ENCODE data around the gene RSPH1.

Gene RSPH1

DNA sequence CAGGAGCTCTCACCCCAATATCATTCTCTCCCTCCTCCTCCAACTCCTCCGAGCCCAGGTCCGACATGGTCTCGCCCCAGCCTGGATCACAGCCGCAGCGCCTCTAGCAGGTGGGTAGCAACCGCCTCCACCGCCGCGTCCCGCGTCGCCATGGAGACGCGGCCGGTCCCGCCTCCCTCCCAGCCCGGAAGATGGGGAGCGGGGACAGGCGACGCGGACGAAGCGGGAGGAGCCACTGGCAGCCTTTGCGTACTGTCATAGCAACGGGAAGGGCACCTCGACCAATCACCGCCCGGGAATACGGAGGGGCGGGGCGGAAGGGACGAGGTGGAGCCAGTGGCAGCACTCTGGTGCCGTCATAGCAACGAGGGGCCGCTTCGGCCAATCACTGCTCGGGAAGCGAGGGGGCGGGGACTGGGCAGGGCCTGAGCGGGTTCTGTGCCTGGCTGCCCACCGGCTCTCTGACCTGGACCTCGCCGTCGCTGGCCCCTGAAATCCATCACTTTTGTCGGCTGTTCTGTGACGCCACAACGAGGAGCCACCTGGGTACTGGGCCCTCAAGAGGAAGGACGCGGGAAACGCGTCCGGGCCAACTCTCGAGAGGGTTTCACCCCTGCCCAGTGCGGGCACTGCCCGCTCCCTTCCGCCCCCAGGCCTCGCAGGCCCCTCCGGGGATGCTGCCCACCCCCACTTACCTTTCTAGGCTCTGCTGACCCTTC lies at the start of gene RSPH1:
TSS of gene RSPH1 (minus strand) at position 105 of the 719 bp plus-strand sequence. CDS start at position 67, 38 bp downstream.
- DNase-seq (ENCODE audit: low spot score), result peak; percentile 98

- no peak for DNase-seq (ENCODE audit: low spot score)
Measured at GRCh38 chr21:42545745-42546144, 49.7 kb upstream of the RSPH1 start.

GRCh38 chr21:42545317-42545716 lies 49.3 kb upstream of the RSPH1 start:
- no peak for DNase-seq (ENCODE audit: low spot score)

DNA sequence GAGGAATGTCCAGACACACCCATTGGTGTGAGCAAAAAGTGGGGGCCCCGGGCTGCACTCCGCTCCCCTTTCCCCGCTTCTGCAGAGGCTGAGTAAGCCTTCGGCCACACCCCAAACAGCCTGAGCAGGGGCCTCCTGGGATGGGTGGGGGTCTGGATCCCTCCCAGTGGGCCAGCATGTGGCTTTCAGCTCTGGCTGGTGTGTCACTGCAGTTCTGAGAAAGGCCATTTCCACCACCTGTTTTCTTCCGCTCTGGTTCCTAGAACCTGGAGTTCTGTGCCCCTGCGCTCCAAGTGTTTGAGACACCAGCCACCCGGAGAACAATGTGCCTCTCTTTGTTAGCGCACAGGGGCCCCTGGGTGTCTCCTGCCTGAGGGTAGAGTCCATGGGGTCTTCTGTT lies 48.5 kb upstream of the RSPH1 start:
- no peak for DNase-seq (ENCODE audit: low spot score)

- no peak for DNase-seq (ENCODE audit: low spot score)
Measured at GRCh38 chr21:42543106-42543847, 47.3 kb upstream of the RSPH1 start.

DNA sequence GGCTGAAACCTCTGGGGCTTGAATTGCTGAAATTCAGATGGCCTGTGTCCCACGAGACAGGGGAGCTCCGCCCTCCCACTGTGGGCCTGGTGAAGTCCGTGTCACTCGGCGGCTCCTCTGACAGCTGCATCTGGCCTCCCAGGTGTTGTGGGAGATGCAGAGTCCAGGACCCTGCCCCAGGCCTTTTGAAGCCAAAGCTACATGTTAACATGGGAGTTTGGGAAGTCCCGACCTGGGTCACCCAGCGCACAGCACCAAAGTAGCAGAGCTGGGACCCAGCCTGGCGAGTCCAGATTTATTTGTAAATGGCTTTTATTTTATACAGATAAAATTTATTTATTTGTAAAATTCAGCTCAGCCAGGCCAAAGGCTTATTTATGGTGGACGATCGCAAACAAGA lies 46.6 kb upstream of the RSPH1 start:
- DNase-seq (ENCODE audit: low spot score), result no peak

GRCh38 chr21:42542196-42542595 lies 46.2 kb upstream of the RSPH1 start:
- no peak for DNase-seq (ENCODE audit: low spot score)

DNA sequence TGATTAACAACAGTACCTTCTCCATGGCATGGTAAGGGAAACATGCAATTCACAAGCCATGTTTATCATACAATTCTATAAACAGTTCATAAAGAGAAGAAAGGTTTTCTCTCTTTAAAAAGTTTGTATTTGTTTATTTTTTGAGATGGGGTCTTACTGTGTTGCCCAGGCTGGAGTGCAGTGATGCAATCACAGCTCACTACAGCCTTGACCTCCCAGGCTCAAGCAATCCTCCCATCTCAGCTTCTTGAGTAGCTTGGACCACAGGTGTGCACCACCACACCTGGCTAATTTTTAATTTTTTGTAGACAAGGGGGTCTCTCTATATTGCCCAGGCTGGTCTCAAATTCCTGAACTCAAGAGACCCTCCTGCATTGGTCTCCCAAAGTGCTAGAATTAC lies 45.6 kb upstream of the RSPH1 start:
- DNase-seq (ENCODE audit: low spot score), result no peak

DNA sequence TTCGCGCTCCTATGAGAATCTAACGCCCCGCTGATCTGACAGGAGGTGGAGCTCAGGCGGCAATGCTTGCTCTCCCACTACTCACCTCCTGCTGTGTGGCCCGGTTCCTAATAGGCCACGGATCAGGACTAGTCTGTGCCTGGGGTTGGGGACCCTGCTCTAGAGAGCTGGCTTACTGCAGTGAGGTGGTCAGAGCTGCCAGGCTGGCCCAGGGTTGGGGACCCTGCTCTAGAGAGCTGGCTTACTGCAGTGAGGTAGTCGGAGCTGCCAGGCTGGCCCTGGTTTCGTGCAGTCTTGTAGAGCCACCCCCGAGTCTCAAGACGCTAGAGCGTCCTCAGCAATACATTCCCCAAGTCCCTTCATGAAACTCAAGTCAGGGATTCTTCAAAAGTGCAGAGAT lies 45.1 kb upstream of the RSPH1 start:
- DNase-seq (ENCODE audit: low spot score), result no peak

DNA sequence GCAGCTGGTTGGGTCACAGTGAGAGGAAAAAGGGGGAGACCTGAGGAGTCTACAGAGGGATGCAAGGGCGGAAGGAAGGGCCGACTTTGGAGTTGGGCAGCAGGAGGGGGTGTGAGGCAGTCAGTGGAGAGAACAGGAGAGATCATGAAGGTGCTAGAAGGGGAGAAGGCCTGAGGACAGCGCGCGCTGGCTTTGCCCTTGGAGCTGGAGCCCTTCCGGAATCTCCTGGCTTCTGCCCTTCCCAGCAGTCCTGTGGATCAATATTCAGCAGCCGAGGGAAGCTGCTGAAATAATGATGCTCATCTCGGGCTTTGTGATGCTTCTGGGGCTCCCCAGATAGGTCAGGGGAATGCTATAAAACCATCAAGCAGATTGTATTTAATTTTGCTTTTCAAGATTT lies 44.4 kb upstream of the RSPH1 start:
- DNase-seq (ENCODE audit: low spot score), result no peak

GRCh38 chr21:42539931-42540343 lies 43.9 kb upstream of the RSPH1 start:
- DNase-seq (ENCODE audit: low spot score), result no peak

GRCh38 chr21:42539342-42539741 lies 43.3 kb upstream of the RSPH1 start:
- no peak for DNase-seq (ENCODE audit: low spot score)

DNA sequence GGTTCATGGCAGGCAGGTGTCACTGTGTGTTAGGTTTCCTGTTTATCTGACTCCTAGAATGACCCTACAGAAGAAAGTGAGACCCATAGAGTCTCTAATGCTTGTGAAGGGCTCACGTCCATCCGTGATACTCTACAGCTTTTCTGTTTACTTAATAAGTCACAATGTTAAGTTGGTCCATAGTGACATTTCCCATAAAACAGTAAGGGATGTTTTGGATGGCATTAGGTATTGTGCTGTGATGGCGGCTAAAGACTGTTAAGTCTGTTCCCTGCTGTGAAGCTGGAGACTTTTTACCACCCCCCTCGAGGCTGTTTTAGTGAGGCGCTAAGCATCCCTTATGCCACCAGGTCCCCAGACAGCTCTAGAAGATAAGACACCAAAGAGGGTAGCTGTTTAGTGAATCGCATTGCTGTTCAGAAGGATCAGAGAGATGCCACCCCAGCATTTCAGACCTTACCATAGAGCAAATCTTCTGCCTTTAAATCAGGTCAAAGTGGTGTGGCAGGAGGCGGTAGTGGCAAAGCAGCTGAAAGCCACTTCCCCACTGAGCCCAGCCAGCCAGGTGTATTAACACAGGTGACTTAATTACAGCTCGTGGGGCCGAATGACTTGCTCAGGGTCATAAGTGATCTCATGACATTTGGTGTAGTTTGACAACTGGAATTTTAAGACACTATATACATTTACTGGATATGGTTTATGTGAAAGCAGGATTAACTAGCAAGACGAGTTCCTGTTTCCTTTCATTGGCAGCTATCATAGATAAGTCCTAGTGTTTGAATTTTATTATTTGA lies 42.7 kb upstream of the RSPH1 start:
- DNase-seq (ENCODE audit: low spot score), result no peak

DNA sequence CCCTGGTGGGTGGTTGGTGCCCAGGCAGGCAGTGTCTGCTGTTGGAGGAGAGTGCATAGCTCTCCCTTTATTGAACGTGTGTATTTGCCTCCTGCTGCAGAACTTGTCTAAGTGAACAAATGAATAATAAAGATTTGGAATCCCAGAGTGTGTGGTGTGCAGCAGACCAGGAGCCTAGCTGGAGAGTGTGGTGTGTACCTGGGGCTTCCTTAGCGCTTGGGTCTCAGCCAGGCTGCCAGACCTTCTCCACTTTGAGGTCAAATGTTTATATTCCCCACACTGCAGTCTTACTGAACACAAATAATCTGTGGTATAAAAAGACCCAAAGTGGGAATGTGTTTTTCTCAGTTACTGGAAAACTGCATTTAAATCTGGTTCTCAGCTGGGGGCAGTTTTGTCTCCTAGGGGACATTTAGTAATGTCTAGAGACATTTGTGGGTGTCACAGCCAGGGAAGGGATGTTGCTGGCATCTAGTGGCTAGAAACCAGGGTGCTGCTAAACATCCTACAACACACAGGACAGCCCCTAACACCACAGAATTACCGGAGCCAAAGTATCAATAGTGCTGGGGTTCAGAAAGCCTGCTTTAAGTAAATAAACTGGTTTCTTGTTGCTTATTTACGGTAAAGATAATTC lies 41.2 kb upstream of the RSPH1 start:
- DNase-seq (ENCODE audit: low spot score), result no peak

DNA sequence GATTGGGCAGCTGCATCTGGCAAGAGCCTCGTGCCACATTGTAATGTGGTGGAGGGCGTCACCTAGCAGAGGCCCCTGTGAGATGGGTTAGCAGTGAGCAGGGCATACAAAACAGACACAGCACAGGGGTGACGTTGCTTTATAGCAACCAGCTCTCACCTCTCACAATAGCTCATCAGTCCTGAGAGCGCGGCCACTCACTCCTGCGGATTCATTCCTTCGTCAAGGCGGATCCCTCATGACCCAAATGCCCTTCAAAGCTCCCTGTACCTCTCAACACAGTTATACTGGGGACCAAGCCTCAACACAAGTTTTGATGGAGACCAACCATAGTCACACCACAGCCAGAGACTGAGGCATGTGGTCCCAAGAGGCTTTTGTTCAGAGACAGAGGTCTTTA lies 40.6 kb upstream of the RSPH1 start:
- DNase-seq (ENCODE audit: low spot score), result no peak

DNA sequence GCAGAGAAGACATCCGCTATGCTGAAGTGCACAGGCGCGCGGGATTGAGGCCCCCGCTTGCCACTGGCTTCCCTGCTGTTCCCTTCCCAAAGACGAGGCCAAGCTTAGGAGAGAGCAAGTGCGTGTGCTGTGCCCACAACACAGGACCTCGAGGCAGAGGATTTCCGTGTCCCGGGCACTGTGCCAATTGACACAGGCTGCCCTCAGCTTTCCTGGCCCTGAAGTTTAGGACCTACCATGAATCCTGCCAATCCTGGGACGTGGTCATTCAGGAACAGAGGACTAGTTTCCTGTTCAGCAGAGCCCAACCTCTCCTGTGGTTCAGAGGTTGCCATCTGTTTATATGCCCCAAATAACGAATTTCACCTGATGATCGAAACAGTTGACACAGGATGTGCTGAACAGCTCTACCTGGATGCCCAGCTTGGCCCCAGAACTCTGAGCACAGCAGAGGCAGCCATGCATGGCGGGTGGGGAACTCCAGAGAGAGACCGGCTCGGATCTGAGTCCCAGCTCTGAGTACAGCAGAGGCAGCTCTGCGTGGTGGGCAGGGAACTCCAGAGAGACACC lies 39.7 kb upstream of the RSPH1 start:
- no peak for DNase-seq (ENCODE audit: low spot score)

- no peak for DNase-seq (ENCODE audit: low spot score)
Measured at GRCh38 chr21:42534421-42535378, 38.7 kb upstream of the RSPH1 start.

DNA sequence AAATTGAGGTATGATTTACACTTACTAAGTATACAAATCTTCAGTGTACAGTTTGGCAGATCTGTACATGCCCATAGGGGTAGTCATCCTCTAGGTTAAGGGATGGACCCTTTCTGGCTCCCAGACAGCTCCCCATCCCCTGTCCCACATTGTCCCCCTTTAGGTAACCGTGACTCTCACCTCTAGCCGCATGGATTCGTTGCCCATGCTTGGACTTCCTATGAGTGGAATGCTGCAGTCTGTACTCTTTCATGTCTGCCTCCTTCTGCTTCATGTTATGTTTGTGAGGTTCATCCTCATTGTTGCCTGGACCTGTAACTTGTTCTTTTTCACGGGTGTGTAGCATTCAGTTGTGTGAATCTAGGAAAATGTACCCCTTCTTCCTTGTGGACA lies 37.9 kb upstream of the RSPH1 start:
- no peak for DNase-seq (ENCODE audit: low spot score)

GRCh38 chr21:42533306-42533962 lies 37.4 kb upstream of the RSPH1 start:
- no peak for DNase-seq (ENCODE audit: low spot score)

DNA sequence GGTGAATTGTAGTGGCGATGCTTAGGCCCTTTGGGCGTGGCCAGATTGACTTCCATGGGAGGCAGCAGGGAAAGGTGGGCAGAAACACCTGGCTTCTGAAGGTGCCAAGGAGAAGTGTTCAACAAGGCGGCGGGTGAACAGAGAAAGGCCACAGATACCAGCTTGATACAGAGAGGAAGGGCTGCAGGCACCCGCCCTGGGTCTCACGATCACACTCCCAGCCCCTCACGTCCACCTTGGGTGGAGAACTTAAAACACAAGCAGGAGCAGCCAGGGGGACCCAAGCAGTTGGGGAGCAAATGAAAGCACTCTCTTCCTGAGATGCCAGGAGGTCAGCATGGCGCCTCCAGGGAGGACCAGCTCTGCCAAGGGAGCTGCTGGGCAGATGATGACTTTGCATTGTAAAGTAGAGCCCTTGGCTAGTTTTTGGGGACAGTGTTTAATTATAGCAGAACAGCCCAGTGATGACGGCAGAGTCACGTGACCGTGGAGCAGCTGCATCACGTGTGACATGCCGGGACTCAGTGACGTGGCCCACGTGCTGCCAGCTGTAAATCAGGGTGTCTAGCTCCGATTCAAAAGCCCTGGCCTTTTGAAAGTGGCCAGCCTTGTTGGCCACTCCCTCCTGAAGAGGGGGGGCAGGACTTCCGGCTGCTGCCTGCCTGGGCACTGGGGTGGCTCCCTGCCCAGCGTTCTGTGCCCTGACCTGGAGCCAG lies 36.6 kb upstream of the RSPH1 start:
- peak; percentile 32 for DNase-seq (ENCODE audit: low spot score)

Data from COLO829 (cell line).